ENCODE results near the gene PCA3.

DNA sequence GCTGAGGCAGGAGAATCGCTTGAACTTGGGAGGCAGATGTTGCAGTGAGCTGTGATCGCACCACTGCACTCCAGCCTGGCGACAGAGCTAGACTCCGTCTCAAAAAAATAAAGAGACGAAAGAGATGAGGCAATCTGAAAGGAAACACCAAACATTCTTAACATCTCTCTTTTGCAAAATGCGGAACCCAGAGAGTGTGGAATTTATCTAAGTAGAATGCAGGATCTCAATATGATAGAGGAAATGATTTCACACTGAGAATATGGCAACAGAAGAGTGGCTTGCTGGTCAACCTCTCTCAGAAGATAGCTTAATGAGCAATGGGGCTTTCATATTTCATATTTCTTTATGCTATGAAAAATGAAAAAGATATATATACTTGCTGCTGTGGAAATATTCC is 33.4 kb upstream of the PCA3 start:
- TF ChIP-seq EZH2phosphoT487 (IDR thresholded peaks at IDR 0.05; ENCODE audit: borderline replicate concordance, low read depth) = no peak
- no peak for TF ChIP-seq USF2 (IDR thresholded peaks at IDR 0.05; ENCODE audit: borderline replicate concordance, low read depth, low read length)
- TF ChIP-seq, protein P1, sequence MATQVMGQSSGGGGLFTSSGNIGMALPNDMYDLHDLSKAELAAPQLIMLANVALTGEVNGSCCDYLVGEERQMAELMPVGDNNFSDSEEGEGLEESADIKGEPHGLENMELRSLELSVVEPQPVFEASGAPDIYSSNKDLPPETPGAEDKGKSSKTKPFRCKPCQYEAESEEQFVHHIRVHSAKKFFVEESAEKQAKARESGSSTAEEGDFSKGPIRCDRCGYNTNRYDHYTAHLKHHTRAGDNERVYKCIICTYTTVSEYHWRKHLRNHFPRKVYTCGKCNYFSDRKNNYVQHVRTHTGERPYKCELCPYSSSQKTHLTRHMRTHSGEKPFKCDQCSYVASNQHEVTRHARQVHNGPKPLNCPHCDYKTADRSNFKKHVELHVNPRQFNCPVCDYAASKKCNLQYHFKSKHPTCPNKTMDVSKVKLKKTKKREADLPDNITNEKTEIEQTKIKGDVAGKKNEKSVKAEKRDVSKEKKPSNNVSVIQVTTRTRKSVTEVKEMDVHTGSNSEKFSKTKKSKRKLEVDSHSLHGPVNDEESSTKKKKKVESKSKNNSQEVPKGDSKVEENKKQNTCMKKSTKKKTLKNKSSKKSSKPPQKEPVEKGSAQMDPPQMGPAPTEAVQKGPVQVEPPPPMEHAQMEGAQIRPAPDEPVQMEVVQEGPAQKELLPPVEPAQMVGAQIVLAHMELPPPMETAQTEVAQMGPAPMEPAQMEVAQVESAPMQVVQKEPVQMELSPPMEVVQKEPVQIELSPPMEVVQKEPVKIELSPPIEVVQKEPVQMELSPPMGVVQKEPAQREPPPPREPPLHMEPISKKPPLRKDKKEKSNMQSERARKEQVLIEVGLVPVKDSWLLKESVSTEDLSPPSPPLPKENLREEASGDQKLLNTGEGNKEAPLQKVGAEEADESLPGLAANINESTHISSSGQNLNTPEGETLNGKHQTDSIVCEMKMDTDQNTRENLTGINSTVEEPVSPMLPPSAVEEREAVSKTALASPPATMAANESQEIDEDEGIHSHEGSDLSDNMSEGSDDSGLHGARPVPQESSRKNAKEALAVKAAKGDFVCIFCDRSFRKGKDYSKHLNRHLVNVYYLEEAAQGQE (IDR thresholded peaks at IDR 0.05; ENCODE audit: low read depth, low read length) = no peak
- no peak for TF ChIP-seq CTCF (IDR thresholded peaks at IDR 0.05)

Data from SK-N-SH (cell line).